ENCODE data around the gene KIF16B. TPM values are rescaled to one million over a fixed set of nuclear protein-coding genes. Genes with fewer than 3 reads are reported as not detected.
"Not testable (repeated sequence)": the region's sequence is repeated elsewhere in the genome, so short reads cannot be mapped to it uniquely, and the experiment has no call there.

Gene KIF16B
- total RNA-seq, 6 donors from 2014 or later, result 18.4 to 114 (median 26.3) TPM

DNA sequence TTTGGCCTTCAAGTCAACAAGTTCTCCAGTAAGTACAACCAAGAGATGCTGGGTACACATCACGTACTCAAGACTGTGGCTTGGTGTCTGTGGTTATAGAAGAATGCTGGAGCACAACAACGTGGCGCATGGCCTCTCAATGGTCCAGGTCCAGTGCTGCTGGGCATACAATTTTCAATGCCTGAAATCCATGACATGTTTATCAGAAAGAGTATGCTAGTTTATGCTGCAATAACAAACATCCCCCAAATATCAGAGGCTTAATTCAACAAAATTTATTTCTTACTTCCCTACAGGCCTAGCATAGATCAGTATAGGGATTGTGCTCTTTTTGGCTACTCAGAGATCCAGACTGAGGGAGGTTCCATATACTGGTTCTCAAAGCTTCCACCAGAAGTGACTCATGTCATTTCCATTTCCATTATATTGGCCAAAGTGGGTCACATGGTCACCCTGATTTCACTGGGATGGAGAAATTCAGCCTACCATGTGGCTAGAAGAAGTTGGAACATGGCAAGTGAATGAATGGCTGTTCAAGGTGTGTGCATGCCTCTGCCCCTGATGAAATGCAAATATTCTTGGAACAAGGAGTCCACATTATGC lies 33.3 kb upstream of the KIF16B start:
- no peak for DNase-seq
- Histone ChIP-seq H3K9me3 (no peaks in the 10 kb centered on the region), H3K4me3 (no peak overlapping the region), H3K4me1 (no peaks in the 10 kb centered on the region), H3K27ac (no peak overlapping the region), H3K36me3 (no peaks in the 10 kb centered on the region), H3K27me3 (no peaks in the 10 kb centered on the region)
- no peak for ATAC-seq (ENCODE audit: low FRiP score in 2 of 2)
- TF ChIP-seq POLR2AphosphoS5 (IDR thresholded peaks at IDR 0.05), result no peak
- no peak for TF ChIP-seq POLR2A (IDR thresholded peaks at IDR 0.05)
- no peak for TF ChIP-seq EP300 (IDR thresholded peaks at IDR 0.05)
- TF ChIP-seq, protein P1, sequence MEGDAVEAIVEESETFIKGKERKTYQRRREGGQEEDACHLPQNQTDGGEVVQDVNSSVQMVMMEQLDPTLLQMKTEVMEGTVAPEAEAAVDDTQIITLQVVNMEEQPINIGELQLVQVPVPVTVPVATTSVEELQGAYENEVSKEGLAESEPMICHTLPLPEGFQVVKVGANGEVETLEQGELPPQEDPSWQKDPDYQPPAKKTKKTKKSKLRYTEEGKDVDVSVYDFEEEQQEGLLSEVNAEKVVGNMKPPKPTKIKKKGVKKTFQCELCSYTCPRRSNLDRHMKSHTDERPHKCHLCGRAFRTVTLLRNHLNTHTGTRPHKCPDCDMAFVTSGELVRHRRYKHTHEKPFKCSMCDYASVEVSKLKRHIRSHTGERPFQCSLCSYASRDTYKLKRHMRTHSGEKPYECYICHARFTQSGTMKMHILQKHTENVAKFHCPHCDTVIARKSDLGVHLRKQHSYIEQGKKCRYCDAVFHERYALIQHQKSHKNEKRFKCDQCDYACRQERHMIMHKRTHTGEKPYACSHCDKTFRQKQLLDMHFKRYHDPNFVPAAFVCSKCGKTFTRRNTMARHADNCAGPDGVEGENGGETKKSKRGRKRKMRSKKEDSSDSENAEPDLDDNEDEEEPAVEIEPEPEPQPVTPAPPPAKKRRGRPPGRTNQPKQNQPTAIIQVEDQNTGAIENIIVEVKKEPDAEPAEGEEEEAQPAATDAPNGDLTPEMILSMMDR (IDR thresholded peaks at IDR 0.05), result no peak
- 94 to 96% methylated on average over 3 of the region's 3 CpGs for WGBS, 2 donors

DNA sequence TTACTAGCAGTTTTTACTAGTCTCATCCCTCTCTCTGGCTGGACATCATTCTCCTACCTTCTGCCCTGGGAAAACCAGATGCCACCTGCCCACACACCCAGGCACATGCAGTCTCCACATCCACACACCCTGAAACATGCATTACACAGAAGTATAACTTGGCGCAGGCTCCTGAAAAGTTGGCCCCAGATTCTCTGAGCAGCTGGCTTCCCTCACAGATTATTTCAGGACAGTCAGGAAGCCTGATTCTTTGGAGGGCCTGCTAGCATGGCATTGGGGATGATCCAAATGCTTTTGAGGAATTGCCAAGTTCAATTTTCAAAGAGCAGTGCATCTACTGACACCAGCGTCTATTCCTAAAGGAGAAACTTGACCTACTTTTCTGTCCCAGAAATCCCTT lies 27.8 kb upstream of the KIF16B start:
- Histone ChIP-seq H3K4me1 (no peaks in the 10 kb centered on the region), H3K27me3 (no peaks in the 10 kb centered on the region), H3K36me3 (no peaks in the 10 kb centered on the region), H3K27ac (no peak overlapping the region), H3K9me3 (no peaks in the 10 kb centered on the region), H3K4me3 (no peak overlapping the region)
- ATAC-seq (ENCODE audit: low FRiP score in 2 of 2), result no peak
- TF ChIP-seq, protein P1 (IDR thresholded peaks at IDR 0.05), result no peak
- TF ChIP-seq POLR2A (IDR thresholded peaks at IDR 0.05) (no peak), EP300 (IDR thresholded peaks at IDR 0.05) (no peak), POLR2AphosphoS5 (IDR thresholded peaks at IDR 0.05) (no peak)
- WGBS, 2 donors, result 55 to 75% methylated on average over 2 of the region's 2 CpGs
- no peak for DNase-seq

DNA sequence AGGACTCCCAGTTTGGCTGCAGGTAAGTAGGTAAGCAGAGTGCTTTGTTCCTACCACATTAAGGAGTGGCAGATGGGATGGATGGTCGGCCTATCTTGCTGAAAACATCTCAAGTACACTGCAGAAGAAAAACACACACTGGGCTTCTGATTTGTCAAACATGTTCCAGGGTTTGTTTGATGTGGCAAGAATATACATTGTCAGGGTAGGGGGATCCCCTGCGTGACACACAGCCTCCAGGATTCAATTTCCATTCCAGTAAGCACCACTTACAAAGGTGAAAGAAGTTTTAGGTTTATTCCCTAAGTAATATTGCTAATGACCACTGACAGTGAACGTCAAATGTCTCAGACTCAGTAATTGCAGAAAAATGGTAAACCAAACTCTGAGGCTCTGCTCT lies 26.0 kb upstream of the KIF16B start:
- 64 to 72% methylated on average over 3 of the region's 3 CpGs for WGBS, 2 donors
- ATAC-seq (ENCODE audit: low FRiP score in 2 of 2) (no peak), DNase-seq (no peak)
- no peak for TF ChIP-seq EP300 (IDR thresholded peaks at IDR 0.05)
- no peak for TF ChIP-seq POLR2AphosphoS5 (IDR thresholded peaks at IDR 0.05)
- TF ChIP-seq, protein P1 (IDR thresholded peaks at IDR 0.05), result no peak
- no peak for TF ChIP-seq POLR2A (IDR thresholded peaks at IDR 0.05)
- H3K4me1 ChIP-seq, result no peaks in the 10 kb centered on the region
- no peaks in the 10 kb centered on the region for H3K9me3 ChIP-seq
- H3K27ac ChIP-seq, result no peak overlapping the region
- no peaks in the 10 kb centered on the region for H3K27me3 ChIP-seq
- no peak overlapping the region for H3K4me3 ChIP-seq
- no peaks in the 10 kb centered on the region for H3K36me3 ChIP-seq

DNA sequence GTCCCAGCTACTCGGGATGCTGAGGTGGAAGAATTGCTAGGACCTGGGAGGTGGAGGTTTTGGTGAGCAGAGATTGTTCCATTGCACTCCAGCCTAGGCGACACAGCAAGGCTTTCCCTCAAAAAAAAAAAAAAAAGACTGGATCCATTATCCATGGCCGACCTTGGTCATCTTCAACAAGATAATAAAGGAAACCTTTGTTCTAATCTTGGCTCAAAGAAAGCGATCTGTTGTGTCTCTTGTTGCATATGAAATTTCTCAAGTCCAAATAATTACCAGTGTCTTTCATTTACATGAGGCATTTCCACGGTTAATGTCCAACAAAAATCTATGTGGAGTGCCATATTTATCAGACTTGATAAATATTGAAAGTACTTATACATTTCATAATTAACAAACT lies 23.7 kb upstream of the KIF16B start:
- no peak for ATAC-seq (ENCODE audit: low FRiP score in 2 of 2)

DNA sequence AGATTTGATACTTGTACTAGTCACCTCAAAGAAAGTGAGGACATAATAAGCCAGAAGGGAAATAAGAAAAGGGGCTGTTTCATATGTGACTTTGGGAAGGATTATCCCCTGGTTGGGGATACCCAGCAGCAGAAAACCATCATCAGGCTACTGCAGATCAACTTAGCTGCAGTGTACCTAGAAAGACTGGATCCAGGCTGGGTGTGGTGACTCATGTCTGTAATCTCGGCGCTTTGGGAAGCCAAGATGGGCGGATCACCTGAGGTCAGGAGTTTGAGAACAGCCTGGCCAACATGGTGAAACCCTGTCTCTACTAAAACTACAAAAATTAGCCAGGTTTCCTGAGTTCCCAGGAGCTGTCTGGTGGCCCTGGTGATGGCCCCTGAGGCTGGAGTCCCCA lies 23.2 kb upstream of the KIF16B start:
- not testable (repeated sequence) for ATAC-seq (ENCODE audit: low FRiP score in 2 of 2); H3K27me3 ChIP-seq; H3K4me3 ChIP-seq; H3K4me1 ChIP-seq; H3K36me3 ChIP-seq; H3K9me3 ChIP-seq; DNase-seq; H3K27ac ChIP-seq
- 97 to 100% methylated on average over 2 to 3 of the region's 3 CpGs for WGBS, 2 donors

More for the DNA sequence above, 23.7 kb upstream of the KIF16B start:
- Histone ChIP-seq H3K27ac (no peak overlapping the region), H3K4me1 (no peaks in the 10 kb centered on the region), H3K4me3 (no peak overlapping the region), H3K36me3 (no peaks in the 10 kb centered on the region), H3K27me3 (no peaks in the 10 kb centered on the region), H3K9me3 (no peaks in the 10 kb centered on the region)
- DNase-seq, result no peak
- 79 to 87% methylated on average over 5 of the region's 5 CpGs for WGBS, 2 donors
- no peak for TF ChIP-seq EP300 (IDR thresholded peaks at IDR 0.05)
- no peak for TF ChIP-seq POLR2AphosphoS5 (IDR thresholded peaks at IDR 0.05)
- TF ChIP-seq, protein P1 (IDR thresholded peaks at IDR 0.05), result no peak
- TF ChIP-seq POLR2A (IDR thresholded peaks at IDR 0.05), result no peak
